GM19324 (cell line): ENCODE data around the gene ALG1.
"Not testable (repeated sequence)": the region's sequence is repeated elsewhere in the genome, so short reads cannot be mapped to it uniquely, and the experiment has no call there.

Experiments used
- ATAC-seq: cut with Tn5 transposase; IDR thresholded peaks from one replicate; pipeline ENCODE4 v1.9.1; 2021; ENCODE audit warnings: mild to moderate bottlenecking, moderate library complexity; ENCODE audit not compliant: unreplicated experiment, low FRiP score

Gene ALG1

DNA sequence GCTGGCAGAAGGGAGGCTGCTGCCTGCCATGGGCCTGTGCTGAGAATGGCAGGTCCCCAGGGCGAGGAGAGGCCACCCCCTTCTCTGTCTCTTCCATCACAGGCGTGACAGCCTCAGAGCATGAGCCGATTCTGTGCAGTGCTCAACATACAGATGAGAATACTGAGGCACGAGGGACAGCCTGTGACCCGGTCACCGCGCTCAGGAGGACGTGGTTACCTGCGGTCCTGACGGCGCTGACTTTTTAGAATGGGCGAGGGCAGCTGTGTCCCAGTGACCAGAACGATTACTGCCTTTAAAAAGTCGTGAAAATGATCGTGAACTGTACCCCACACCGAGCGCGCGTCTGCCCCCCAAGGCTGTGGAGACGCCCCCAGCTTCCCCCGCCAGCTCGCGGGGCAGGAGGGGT, 25.4 kb downstream of the ALG1 start:
- ATAC-seq = not testable (repeated sequence)

DNA sequence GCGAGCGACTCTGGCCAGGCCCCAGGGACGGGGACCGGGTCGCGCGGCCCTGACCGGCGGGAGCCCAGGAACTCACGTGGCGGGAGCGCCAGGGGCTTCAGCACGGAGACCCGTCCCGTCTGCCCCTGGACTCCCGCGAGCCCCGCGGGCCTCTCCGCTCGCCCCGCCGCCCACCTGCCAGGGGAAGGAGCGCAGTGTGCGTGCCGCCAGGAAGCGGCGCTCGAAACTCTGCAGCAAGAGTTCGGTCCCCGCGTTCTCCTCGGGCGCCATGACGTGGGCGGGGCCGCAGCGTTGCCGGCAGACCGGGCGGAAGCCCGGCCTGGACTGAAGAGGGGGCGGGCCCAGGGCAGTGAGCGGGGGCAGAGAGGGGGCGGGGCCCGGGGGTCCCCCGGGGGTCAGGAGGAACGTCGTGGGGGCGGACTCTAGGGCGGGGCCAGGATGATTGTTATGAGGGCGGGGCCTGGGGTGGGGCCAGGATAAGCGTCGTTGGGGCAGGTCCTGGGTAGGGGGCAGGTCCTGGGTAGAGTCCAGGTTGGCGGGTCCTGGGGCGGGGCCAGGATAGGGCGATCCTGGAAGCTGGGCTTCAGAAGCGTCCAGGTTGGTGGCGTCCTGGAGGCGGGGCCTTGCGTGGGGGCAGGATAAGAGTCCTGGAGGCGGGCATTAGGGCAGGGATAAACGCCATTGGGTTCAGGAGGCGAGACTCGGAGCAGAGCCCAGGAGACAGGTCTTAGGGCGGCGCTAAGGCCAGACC, 26.0 kb downstream of the ALG1 start, which contains the start of gene EEF2KMT:
EEF2KMT (minus strand) TSS at position 326 of the 751 bp plus-strand sequence; CDS start at position 270, 56 bp downstream.
- ATAC-seq = peak; percentile 100

DNA sequence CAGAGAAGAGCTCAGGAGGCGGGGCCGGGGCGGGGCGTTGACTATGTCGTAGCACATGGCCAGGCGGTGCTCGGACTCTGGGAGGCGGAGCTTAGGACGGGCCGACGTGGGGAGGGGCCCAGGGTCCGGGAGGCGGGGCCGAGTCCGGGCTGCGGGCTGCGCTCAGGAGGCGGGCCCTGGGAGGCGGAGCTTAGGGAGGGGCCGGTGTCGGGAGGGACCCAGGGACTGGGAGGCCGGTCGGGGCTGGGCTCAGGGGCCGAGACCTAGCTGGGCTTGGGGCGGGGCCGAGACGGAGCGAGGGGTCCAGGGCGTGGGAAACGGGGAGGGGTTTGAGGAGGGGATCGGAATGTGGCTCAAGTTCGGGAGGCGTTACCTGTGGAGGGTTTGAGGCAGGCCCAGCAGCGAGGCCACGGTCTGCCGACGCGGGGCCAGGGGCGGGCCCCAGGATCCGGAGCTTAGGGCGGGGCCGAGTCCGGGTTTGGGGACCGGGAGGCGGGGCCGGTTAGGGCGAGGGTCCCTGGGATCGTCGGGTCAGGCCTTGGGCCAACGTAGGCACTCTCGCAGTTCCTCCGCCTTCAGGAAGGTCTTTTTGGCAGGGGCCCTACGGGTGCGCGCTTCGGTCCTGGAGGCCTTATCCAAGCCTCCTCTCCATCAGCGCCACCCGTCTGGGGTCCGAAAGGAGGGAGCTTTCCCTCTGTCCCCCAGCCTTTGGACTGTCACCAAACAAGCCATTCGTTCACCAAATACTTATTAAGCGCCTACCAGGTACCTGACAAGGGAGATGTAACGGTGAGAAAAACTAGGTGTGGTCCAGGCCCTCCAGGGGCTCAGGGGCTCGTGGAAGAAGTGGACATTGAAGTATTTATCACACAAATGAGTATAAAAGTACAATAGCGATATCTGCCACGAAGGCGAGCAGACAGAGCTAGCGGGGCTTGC, 26.8 kb downstream of the ALG1 start:
- not testable (repeated sequence) for ATAC-seq

DNA sequence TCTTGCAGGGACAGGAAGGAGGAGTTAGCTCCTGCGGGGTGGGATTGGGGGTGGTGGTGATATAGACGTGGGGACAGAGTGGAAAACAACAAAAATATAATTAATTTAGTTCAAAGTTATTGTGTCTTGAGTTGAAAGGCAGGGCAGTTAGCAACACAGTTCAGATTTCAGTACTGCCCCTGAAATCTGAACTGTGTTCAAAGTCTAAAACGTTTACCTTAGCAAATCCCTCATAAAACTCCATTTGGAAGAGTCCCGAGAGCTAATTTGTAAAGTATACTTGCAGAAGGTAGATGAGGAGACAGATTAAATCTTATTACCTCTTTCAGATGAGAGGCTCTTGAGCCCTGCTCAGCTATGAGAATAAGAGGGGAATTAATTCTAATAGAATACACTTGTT, 27.5 kb downstream of the ALG1 start:
- not testable (repeated sequence) for ATAC-seq

DNA sequence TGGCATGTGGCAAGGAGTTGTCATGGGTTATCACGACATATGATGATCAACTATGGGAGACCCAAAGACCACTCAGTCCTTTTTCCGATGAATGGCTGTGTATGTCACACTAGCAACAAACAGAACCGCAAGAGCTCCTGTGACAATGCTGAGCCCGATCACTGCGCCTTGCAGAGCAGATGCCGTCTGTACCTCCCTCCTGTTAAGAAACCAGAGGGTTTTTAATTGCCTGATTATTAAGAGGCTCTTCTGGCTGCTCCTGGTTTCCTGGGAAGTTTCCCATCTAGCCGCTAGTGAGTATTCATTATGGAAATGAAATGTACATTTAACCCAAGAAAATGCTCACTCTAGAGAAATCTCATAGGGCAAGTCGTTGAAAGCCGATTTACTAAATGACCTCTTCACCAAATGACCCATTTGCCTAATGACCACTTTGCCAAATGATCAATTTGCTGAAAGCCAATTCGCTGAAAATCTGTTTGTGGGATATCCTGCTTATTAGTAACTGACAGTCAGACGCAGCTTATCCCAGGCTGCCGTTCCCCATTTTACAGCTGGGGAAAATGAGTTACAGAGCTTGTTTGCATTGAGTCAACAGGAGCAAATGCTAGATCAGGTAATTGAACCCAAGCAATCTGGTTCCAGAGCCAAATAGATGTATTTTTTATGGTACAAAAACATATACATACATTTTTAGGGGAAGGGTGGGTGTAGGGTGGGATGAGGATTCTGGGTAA, 31.8 kb downstream of the ALG1 start:
- ATAC-seq = not testable (repeated sequence)

DNA sequence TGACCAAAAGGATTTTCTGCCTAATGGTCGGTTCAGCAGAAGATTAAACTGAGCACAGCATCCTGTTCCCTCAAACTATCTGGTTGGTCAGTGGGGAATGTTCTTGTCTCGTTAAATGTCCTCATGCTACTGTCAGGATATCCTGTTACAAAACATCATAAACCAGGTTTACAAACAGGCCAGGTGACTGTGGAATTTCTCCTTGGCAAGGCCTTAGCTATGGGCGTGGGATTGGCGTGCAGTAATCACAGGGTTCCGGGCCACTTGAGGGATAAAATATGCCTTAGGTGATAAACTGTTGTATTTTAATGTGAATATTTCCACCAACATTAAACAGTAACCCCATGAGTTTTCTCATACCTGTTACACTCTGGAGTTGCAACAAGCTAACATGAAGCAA, 33.4 kb downstream of the ALG1 start:
- ATAC-seq = not testable (repeated sequence)

DNA sequence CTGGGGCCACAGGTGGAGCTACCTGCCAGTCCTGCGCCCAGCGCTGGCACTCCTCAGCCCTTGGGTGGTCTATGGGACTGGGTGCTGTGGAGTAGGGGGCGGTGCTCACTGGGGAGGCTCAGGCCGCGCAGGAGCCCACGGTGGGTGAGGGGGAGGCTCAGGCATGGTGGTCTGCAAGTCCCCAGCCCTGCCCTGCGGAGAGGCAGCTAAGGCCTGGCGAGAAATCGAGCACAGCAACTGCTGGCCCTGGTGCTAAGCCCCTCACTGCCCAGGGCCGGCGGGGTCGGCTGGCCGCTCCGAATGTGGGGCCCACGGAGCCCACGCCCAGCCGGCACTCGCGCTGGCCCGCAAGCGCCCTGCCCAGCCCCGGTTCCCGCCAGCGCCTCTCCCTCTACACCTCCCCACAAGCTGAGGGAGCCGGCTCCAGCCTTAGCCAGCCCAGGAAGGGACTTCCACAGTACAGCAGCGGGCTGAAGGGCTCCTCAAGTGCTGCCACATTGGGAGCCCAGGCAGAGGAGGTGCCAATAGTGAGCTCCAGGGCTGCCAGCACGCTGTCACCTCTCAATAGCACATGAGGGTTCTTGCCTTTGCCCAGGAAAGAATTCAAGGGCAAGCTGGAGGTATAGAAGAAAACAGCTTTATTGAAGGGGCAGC, 37.0 kb downstream of the ALG1 start:
- ATAC-seq = no peak

DNA sequence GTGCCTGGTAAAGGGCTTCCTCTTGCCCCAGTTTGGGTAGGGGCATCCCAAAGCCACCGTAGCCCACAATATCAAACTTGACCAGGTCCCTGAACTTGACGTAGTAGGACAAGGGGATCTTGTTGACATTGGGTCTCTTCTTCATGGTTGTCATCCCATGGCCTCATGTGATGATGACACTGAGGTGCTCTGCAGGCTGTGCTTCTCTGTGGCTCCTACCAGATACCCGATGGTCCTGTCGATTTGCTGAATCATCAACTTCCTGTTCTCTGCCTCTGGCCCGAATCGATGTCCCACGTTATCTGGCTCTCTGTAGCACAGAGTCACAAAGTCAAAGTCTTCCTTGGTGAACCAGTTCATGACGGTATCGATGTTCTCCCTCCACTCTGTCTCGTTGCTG, 39.3 kb downstream of the ALG1 start:
- not testable (repeated sequence) for ATAC-seq

DNA sequence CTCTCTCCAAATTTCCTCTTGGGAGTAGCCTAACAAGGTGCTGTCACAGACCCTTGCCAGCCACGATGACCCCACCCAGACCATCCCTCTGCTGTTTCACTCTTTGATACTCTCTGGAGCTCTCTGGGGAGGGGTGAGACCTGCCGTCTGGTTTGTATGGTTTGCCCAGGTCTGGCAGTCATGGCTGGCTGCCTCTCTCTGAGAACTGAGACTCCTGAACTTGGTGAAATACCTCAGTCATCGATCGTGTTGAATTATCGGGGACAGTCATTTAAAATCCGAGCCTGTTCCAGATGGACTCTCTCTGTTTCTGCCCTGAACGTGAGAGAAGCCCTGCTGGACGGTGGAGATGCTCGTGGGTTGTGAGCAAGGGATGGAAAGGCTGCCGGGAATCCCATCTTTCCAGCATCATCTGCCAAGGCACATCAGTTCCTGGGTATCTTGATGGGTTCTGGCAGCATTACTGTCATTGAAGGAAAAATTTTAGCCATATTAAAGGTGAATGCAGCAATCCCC, 45.2 kb downstream of the ALG1 start:
- not testable (repeated sequence) for ATAC-seq

DNA sequence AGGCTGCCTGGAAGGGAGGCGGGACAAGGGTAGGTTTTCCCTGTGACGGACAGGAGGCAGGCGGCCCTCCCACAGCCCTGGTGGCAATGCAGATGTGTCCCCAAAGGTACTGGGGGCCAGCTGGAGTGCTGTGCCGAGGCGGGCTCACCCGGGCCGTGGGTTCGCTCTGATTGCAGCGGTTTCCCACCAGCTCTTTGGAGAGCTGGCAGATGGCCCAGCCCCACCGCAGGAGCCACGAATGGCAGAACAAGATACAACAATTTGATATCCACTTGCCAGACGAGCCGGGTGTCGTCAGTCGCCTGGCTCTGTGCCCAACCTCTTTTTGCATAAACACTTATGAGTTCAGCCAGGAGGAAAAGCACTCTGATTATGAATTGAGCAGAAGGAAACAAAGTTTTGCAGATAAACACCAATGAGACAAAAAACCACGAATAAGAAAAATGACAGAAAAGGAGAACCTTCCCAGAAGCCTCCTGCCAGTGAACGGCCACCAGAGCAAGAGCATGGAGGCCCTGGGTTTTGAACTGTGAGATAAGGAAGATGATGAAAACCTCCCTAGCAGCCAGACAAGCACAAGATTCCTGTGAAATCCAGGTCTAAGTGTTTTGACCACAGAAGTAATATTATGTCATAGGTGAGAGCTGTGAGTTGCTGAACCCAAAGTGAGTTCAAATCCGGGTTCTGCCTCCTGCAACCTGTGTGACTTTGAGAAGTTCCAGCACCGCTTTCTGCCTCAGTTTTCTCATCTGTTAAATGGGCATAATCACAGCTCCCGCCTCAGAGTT, 45.9 kb downstream of the ALG1 start:
- ATAC-seq = not testable (repeated sequence)

DNA sequence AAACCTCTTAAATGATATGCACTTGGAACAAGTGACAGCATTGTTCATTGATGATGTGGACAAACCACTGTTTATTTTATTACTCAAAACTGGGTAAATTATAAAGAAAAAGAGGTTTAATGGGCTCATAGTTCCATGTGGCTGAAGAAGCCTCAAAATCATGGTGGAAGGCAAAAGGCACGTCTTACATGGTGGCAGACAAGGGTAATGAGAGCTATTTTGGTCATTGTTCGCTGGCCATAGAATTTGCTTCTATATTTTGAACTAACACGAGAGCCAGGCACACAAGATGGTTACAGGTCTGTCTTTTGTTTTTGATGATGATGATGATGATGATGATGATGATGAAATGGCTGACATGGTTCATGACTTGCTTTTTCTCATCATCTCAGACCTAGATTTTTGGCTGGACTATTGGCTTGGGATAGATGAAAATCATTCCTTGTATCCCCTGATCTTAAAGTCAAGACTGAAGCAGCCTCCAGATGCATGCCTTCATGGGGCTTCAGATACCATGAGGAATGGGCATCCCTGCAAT, 59.9 kb downstream of the ALG1 start:
- not testable (repeated sequence) for ATAC-seq

DNA sequence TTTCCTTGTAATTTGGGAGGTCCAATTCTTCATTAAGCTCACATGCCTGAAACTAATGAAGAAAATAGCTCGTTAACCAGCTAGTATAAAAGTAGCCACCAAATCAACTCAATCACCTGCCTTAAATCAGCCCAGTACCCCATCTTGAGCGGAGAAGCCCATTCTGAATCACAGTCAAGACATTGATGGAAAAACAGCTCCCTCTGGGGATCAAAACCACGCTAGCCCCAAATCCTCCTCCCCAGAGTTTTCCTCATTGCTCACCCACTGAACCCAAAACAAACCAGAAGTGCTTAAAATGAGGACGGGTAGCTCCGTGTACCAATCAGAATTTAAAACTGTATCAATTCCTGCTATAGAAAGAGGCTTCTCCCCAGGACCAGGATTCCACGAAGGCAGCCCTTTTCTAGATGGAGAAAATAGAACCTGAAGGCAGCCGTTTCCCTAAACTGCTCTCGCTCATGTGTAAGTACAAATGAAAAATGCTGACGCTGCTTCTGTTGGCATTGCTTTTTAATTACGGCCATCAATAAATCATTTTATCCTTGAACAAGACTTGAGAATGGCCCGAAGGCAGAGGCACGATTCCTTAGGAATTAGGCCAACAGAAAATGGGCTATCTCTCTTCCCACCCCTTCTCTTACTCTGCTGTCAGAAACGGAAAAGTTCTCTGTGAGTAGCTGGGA, 61.4 kb downstream of the ALG1 start:
- ATAC-seq = not testable (repeated sequence)

DNA sequence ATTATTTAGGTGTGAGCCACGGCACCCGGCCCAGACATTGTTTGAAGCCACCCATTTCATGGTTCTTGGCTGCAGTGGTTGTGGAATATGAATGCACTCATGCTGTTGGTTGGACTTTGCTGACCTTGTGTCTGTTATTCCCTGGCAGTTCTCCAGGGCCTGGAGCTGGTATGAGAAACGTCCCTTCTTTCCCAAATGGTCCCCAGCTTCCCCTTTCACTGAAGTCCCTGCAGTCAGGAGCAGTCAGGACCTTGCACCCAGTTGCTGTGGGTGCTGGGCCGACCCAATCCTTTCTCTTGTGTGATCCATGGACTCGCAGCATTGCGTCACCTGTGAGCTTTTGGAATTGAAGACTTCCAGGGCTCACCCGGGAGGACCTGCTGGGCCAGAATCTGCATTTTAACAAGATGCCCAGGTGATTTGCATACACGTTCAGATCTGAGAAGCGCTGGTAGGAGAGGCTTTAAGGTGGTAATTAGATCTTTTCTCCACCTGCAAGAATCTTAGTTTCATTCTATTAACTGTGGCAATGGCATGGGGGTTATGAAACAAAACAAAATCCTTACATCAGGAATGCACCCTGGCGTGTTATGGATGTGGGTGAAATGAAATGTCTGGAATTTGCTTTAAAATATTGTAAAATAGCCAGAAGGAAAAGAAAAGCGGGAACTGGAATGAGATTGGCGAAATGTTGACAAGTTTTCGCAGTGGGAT, 63.3 kb downstream of the ALG1 start:
- not testable (repeated sequence) for ATAC-seq
